Neural crest cell (in vitro differentiated cells): ENCODE data around the gene ERVK3-1. TPM values are rescaled to one million over a fixed set of nuclear protein-coding genes. Genes with fewer than 3 reads are reported as not detected.

Experiments
- DNase-seq: peaks from one replicate; pipeline ENCODE4 v3.0.0; 2021; ENCODE audit warnings: low read depth, mixed read lengths, low spot score
- H3K27ac Mint-ChIP-seq: one replicate; pipeline ENCODE4 v1.8.0; 2021; ENCODE audit warnings: mild to moderate bottlenecking, mixed read lengths; ENCODE audit not compliant: unreplicated experiment
- H3K27me3 Mint-ChIP-seq: 2 replicates; pipeline ENCODE4 v1.8.0; 2021; ENCODE audit warnings: low read depth, mild to moderate bottlenecking, mixed read lengths
- H3K36me3 Mint-ChIP-seq: 2 replicates; pipeline ENCODE4 v1.8.0; 2021; ENCODE audit warnings: low read depth, mild to moderate bottlenecking, mixed read lengths
- H3K4me1 Mint-ChIP-seq: 2 replicates; pipeline ENCODE4 v1.8.0; 2021; ENCODE audit warnings: mixed read lengths
- H3K4me3 Mint-ChIP-seq: one replicate; pipeline ENCODE4 v1.8.0; 2021; ENCODE audit warnings: mild to moderate bottlenecking, mixed read lengths
- H3K9me3 Mint-ChIP-seq: 2 replicates; pipeline ENCODE4 v1.8.0; 2021; ENCODE audit warnings: mixed read lengths
- CTCF ChIP-seq: fragments of 200-600 bp; sonication (generic); conservative IDR thresholded peaks from 2 replicates; pipeline ENCODE4 v1.5.0; 2021; ENCODE audit warnings: antibody characterized with exemption, mild to moderate bottlenecking
- total RNA-seq: library from RNA; stranded (reverse); gene quantifications from 2 replicates; pipeline ENCODE4 v1.2.1, GENCODE V29; 2021

Gene ERVK3-1
- total RNA-seq, 1 donor from 2014 or later: 47.6 TPM

GRCh38 chr19:58315580-58315979 lies 10.4 kb downstream of the ERVK3-1 start:
- no peak for TF ChIP-seq CTCF
- Mint-ChIP-seq H3K27ac (no peak overlapping the region), H3K9me3 (no peaks in the 10 kb centered on the region), H3K36me3 (peaks cover 29% of the 10 kb centered on the region), H3K27me3 (no peaks in the 10 kb centered on the region), H3K4me1 (no peaks in the 10 kb centered on the region), H3K4me3 (no peak overlapping the region)
- DNase-seq: no peak

GRCh38 chr19:58317476-58318072 lies 12.4 kb downstream of the ERVK3-1 start:
- no peaks in the 10 kb centered on the region for H3K4me1 Mint-ChIP-seq
- H3K4me3 Mint-ChIP-seq: no peak overlapping the region
- peaks cover 17% of the 10 kb centered on the region for H3K36me3 Mint-ChIP-seq
- DNase-seq: no peak
- TF ChIP-seq CTCF: no peak
- no peak overlapping the region for H3K27ac Mint-ChIP-seq
- no peaks in the 10 kb centered on the region for H3K27me3 Mint-ChIP-seq
- no peaks in the 10 kb centered on the region for H3K9me3 Mint-ChIP-seq

- H3K27me3 Mint-ChIP-seq: no peaks in the 10 kb centered on the region
- no peak for TF ChIP-seq CTCF
- H3K9me3 Mint-ChIP-seq: no peaks in the 10 kb centered on the region
- H3K4me1 Mint-ChIP-seq: no peaks in the 10 kb centered on the region
- H3K36me3 Mint-ChIP-seq: peaks cover 12% of the 10 kb centered on the region
- DNase-seq: no peak
- H3K27ac Mint-ChIP-seq: no peak overlapping the region
- H3K4me3 Mint-ChIP-seq: no peak overlapping the region
Measured at GRCh38 chr19:58318297-58318696, 13.1 kb downstream of the ERVK3-1 start.

- H3K36me3 Mint-ChIP-seq: peaks cover 6% of the 10 kb centered on the region
- H3K4me3 Mint-ChIP-seq: no peak overlapping the region
- no peaks in the 10 kb centered on the region for H3K9me3 Mint-ChIP-seq
- DNase-seq: no peak
- no peaks in the 10 kb centered on the region for H3K27me3 Mint-ChIP-seq
- no peak overlapping the region for H3K27ac Mint-ChIP-seq
- no peak for TF ChIP-seq CTCF
- no peaks in the 10 kb centered on the region for H3K4me1 Mint-ChIP-seq
Measured at GRCh38 chr19:58319241-58319640, 14.1 kb downstream of the ERVK3-1 start.

GRCh38 chr19:58325311-58326022 lies 20.3 kb downstream of the ERVK3-1 start:
- peaks cover 11% of the 10 kb centered on the region for H3K4me1 Mint-ChIP-seq
- H3K36me3 Mint-ChIP-seq: no peaks in the 10 kb centered on the region
- H3K9me3 Mint-ChIP-seq: no peaks in the 10 kb centered on the region
- H3K4me3 Mint-ChIP-seq: no peak overlapping the region
- H3K27ac Mint-ChIP-seq: no peak overlapping the region
- no peak for TF ChIP-seq CTCF
- H3K27me3 Mint-ChIP-seq: no peaks in the 10 kb centered on the region
- DNase-seq: no peak
